HepG2 (cell line): ENCODE results near the gene SNX9. TPM values are rescaled to one million over a fixed set of nuclear protein-coding genes. Genes with fewer than 3 reads are reported as not detected.

Source experiments
- BORCS8-MEF2B ChIP-seq: sonication (generic); formaldehyde crosslinking; IDR thresholded peaks from 2 replicates; pipeline ENCODE4 v1.8.0; 2022; ENCODE audit warnings: mild to moderate bottlenecking, missing genetic modification reagents
- FOSL1 ChIP-seq: sonication (generic); formaldehyde crosslinking; IDR thresholded peaks from 2 replicates; pipeline ENCODE4 v1.9.0; 2021; ENCODE audit warnings: missing genetic modification reagents, borderline replicate concordance
- FUBP1 ChIP-seq: sonication (generic); formaldehyde crosslinking; IDR thresholded peaks from 2 replicates; pipeline ENCODE4 v1.5.1; 2020; ENCODE audit warnings: missing genetic modification reagents, mild to moderate bottlenecking, borderline replicate concordance
- GATA4 ChIP-seq: sonication (generic); IDR thresholded peaks from 2 replicates; pipeline ENCODE4 v1.6.1; 2016; ENCODE audit warnings: antibody characterized with exemption, low read depth, borderline replicate concordance
- ISL2 ChIP-seq: sonication (generic); formaldehyde crosslinking; IDR thresholded peaks from 2 replicates; pipeline ENCODE4 v1.5.0; 2020; ENCODE audit warnings: missing genetic modification reagents
- JUN ChIP-seq: sonication (generic); formaldehyde crosslinking; IDR thresholded peaks from 2 replicates; pipeline ENCODE4 v1.4.0; 2020; ENCODE audit warnings: mild to moderate bottlenecking, missing genetic modification reagents
- MED13 ChIP-seq: sonication (generic); formaldehyde crosslinking; IDR thresholded peaks from 2 replicates; pipeline ENCODE4 v1.5.0; 2020; ENCODE audit warnings: missing genetic modification reagents
- MED8 ChIP-seq: sonication (generic); formaldehyde crosslinking; IDR thresholded peaks from 2 replicates; pipeline ENCODE4 v1.8.1; 2023; ENCODE audit warnings: mild to moderate bottlenecking, missing genetic modification reagents; ENCODE audit not compliant: insufficient replicate concordance
- SP1 ChIP-seq, 2 experiments: fragments of 450-650 bp in 1 of 2; sonication (generic) in 1 of 2; formaldehyde crosslinking in 1 of 2; IDR thresholded peaks; 2 replicates each; pipeline versions ENCODE4 v1.4.0 to v1.6.1; 2016 to 2020; ENCODE audit warnings: missing genetic modification reagents in 1 of 2
- ZBTB2 ChIP-seq: sonication (generic); formaldehyde crosslinking; IDR thresholded peaks from 2 replicates; pipeline ENCODE4 v1.8.0; 2022; ENCODE audit warnings: low read depth, missing genetic modification reagents
- ZNF101 ChIP-seq: sonication (generic); formaldehyde crosslinking; IDR thresholded peaks from 2 replicates; pipeline ENCODE4 v1.4.0; 2020; ENCODE audit warnings: mild to moderate bottlenecking, low read depth, missing genetic modification reagents, borderline replicate concordance
- ZNF124 ChIP-seq: sonication (generic); formaldehyde crosslinking; IDR thresholded peaks from 2 replicates; pipeline ENCODE4 v1.4.0; 2020; ENCODE audit warnings: missing genetic modification reagents
- ZNF205 ChIP-seq: IDR thresholded peaks from 2 replicates; pipeline ENCODE4 v1.6.1; 2018; ENCODE audit warnings: missing biosample characterization, missing genetic modification reagents
- ZNF337 ChIP-seq: sonication (generic); formaldehyde crosslinking; IDR thresholded peaks from 2 replicates; pipeline ENCODE4 v1.5.1; 2020; ENCODE audit warnings: missing genetic modification reagents, low read depth, mild to moderate bottlenecking, borderline replicate concordance
- ZNF496 ChIP-seq: sonication (generic); formaldehyde crosslinking; IDR thresholded peaks from 2 replicates; pipeline ENCODE4 v1.8.1; 2023; ENCODE audit warnings: mild to moderate bottlenecking, moderate library complexity, missing genetic modification reagents; ENCODE audit not compliant: insufficient replicate concordance
- ZNF510 ChIP-seq: sonication (generic); formaldehyde crosslinking; IDR thresholded peaks from 2 replicates; pipeline ENCODE4 v1.4.0; 2020; ENCODE audit warnings: low read depth, mild to moderate bottlenecking, missing genetic modification reagents
- ZNF580 ChIP-seq: IDR thresholded peaks from 2 replicates; pipeline ENCODE4 v1.6.1; 2016; ENCODE audit warnings: low read depth, borderline replicate concordance
- ZNF691 ChIP-seq: sonication (generic); formaldehyde crosslinking; IDR thresholded peaks from 2 replicates; pipeline ENCODE4 v1.4.0; 2020; ENCODE audit warnings: missing genetic modification reagents, low read depth, mild to moderate bottlenecking, borderline replicate concordance
- ZNF709 ChIP-seq: sonication (generic); formaldehyde crosslinking; IDR thresholded peaks from 2 replicates; pipeline ENCODE4 v1.5.0; 2020; ENCODE audit warnings: mild to moderate bottlenecking, missing genetic modification reagents
- ZSCAN20 ChIP-seq: sonication (generic); formaldehyde crosslinking; IDR thresholded peaks from 2 replicates; pipeline ENCODE4 v1.4.0; 2020; ENCODE audit warnings: missing genetic modification reagents, mild to moderate bottlenecking, borderline replicate concordance
- ZSCAN30 ChIP-seq: sonication (generic); formaldehyde crosslinking; IDR thresholded peaks from 2 replicates; pipeline ENCODE4 v1.5.0; 2020; ENCODE audit warnings: mild to moderate bottlenecking, missing genetic modification reagents
- ZSCAN5A ChIP-seq: sonication (generic); formaldehyde crosslinking; IDR thresholded peaks from 2 replicates; pipeline ENCODE4 v1.8.0; 2022; ENCODE audit warnings: mild to moderate bottlenecking, missing genetic modification reagents, borderline replicate concordance
- polyA plus RNA-seq, 8 experiments: library from polyadenylated mRNA; depleted of rRNA in 3 of 8; stranded (reverse) in 7 of 8; unstranded in 1 of 8; fragments of >200 nt; fragmentation: Illumina TruSeq in 4 of 8; extraction: Trizol in 4 of 8; gene quantifications; 2 replicates each; pipeline versions ENCODE4 v1.2.1 to v1.2.3, GENCODE V29; 2011 to 2016; ENCODE audit warnings: low read depth in 4 of 8, missing spikeins in 1 of 8, mixed read lengths in 1 of 8; ENCODE audit not compliant: insufficient read depth in 1 of 8
- total RNA-seq, 5 experiments: library from RNA; depleted of rRNA; stranded (reverse); fragments of >200 nt; fragmentation: Illumina TruSeq; extraction: Trizol; gene quantifications; 2 replicates each; pipeline ENCODE4 v1.2.3, GENCODE V29; 2016; ENCODE audit warnings: low read depth in 1 of 5

Gene SNX9
- total and polyA plus RNA-seq, 2 of the 13 experiments (the other 11 are each of a cell fraction or from before 2014, with no cell fraction given): 21.9 to 36.0 TPM

- TF ChIP-seq ZNF691 (CRISPR knock-in tag) (no peak; the same call in 1 of the 2 replicates), MED13 (CRISPR knock-in tag) (peak; percentile 70; the same call in 1 of the 2 replicates), MED8 (peak; percentile 79), ISL2 (CRISPR knock-in tag) (peak; percentile 96), ZBTB2 (CRISPR knock-in tag) (peak; percentile 42; the same call in 1 of the 2 replicates), FUBP1 (CRISPR knock-in tag) (0 out of 2 replicates have a peak, but pooled peaks have one; percentile 78), ZNF205 (peak; percentile 91; the same call in 1 of the 2 replicates), GATA4 (peak; percentile 69; the same call in 1 of the 2 replicates), SP1 (IDR thresholded peaks at IDR 0.05) (no peak), SP1 (CRISPR knock-in tag; IDR thresholded peaks at IDR 0.05) (peak; percentile 47; the same call in 1 of the 2 replicates), JUN (CRISPR knock-in tag) (peak; percentile 82; the same call in 1 of the 2 replicates), ZNF580 (CRISPR knock-in tag) (peak; percentile 94), ZSCAN5A (CRISPR knock-in tag) (peak; percentile 98), ZNF337 (CRISPR knock-in tag) (peak; percentile 92; the same call in 1 of the 2 replicates), ZNF510 (CRISPR knock-in tag) (no peak), ZSCAN30 (CRISPR knock-in tag) (0 out of 2 replicates have a peak, but pooled peaks have one; percentile 34), ZNF709 (peak; percentile 84), ZNF124 (CRISPR knock-in tag) (peak; percentile 93), FOSL1 (peak; percentile 33; the same call in 1 of the 2 replicates), ZNF496 (CRISPR knock-in tag) (no peak), BORCS8-MEF2B (CRISPR knock-in tag) (peak; percentile 89; the same call in 1 of the 2 replicates), ZSCAN20 (CRISPR knock-in tag) (peak; percentile 26; the same call in 1 of the 2 replicates), ZNF101 (CRISPR knock-in tag) (no peak)
These were observed 162.5 kb downstream of the SNX9 start (continued) for GRCh38 chr6:157985378-157986155.
